ENCODE measurements around the gene CCDC12. TPM values are rescaled to one million over a fixed set of nuclear protein-coding genes. Genes with fewer than 3 reads are reported as not detected.

The CCDC12 gene
- total RNA-seq, 2 experiments from 2014 or later: 55.0 to 56.7 TPM

DNA sequence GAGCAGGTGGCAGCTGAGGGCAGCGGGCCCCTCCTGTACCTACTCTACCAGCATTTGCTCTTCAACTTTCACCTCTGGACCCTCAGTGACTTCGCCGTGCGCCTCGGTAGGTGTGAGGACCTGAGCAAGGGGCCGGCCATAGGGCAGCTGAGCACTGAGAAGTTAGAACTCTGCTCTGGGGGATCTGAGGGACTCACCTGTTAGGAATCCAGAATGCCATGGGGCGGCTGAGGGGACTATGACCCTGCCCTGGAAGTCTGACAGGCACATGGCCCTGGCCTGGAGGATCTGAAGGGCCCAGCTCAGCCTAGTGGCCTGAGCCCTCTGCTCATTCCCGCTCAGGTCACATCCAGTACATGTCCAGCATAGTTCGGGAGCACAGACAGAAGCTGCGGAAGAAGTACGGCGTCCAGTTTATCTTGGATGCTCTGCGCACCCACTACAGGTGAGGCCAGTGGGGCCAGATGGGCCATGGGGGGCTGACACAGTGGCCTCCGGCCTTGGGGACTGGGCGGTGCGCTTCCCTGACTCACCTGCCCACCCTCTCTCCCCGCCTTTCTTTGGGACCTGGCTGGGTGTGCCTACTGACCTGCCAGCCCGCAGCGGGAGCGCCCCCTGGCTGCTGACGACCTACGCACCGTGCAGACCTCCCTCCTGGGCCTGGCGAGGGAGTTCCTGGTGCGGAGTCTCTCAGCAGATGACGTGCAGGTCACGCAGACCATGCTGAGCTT is 21.7 kb upstream of the CCDC12 start:
- H3K27ac Mint-ChIP-seq: peak overlapping the region; percentile 61
- H3K4me1 Mint-ChIP-seq: peaks cover 22% of the 10 kb centered on the region
- H3K4me3 Mint-ChIP-seq: no peak overlapping the region
- no peaks in the 10 kb centered on the region for H3K9me3 Mint-ChIP-seq
- H3K36me3 Mint-ChIP-seq (ENCODE audit: low read depth): peaks cover 58% of the 10 kb centered on the region
- POLR2A ChIA-PET: interaction anchor here (1.2 to 2.4 kb wide), 10 partner anchors 9 to 89 kb away, joined by 3 to 8 read pairs (median 4); partner anchors contain the start of gene NBEAL2
- CTCF ChIA-PET: interaction anchor here (1.0 to 3.1 kb wide), 6 partner anchors 11 to 75 kb away, joined by 3 to 18 read pairs (median 7); no protein-coding TSS in a partner anchor
- DNase-seq: peak; percentile 72
- H3K27me3 Mint-ChIP-seq: no peaks in the 10 kb centered on the region

GRCh38 chr3:46997453-46998091 is 21.0 kb upstream of the CCDC12 start:
- Mint-ChIP-seq H3K9me3 (no peaks in the 10 kb centered on the region), H3K27me3 (no peaks in the 10 kb centered on the region), H3K27ac (peak overlapping the region; percentile 52), H3K4me3 (no peak overlapping the region), H3K36me3 (ENCODE audit: low read depth) (peaks cover 58% of the 10 kb centered on the region), H3K4me1 (peaks cover 22% of the 10 kb centered on the region)
- POLR2A ChIA-PET: interaction anchor here (1.0 to 2.4 kb wide), 12 partner anchors 10 to 88 kb away, joined by 3 to 8 read pairs (median 4); partner anchors contain the start of gene NBEAL2
- no peak for DNase-seq
- CTCF ChIA-PET: interaction anchor here (1.0 to 3.1 kb wide), 5 partner anchors 10 to 74 kb away, joined by 3 to 18 read pairs (median 7); no protein-coding TSS in a partner anchor

GRCh38 chr3:46996689-46997452 is 20.3 kb upstream of the CCDC12 start:
- no peak for DNase-seq
- no peaks in the 10 kb centered on the region for H3K27me3 Mint-ChIP-seq
- peaks cover 57% of the 10 kb centered on the region for H3K36me3 Mint-ChIP-seq (ENCODE audit: low read depth)
- H3K4me1 Mint-ChIP-seq: peaks cover 26% of the 10 kb centered on the region
- H3K9me3 Mint-ChIP-seq: no peaks in the 10 kb centered on the region
- ChIA-PET CTCF (interaction anchor here (1.9 to 3.1 kb wide), 2 partner anchors 71 to 73 kb away, joined by 7 to 18 read pairs; no protein-coding TSS in a partner anchor), POLR2A (interaction anchor here (1.0 to 2.2 kb wide), 4 partner anchors 10 to 20 kb away, joined by 3 to 8 read pairs (median 4); partner anchors contain the start of gene NBEAL2)
- H3K4me3 Mint-ChIP-seq: no peak overlapping the region
- H3K27ac Mint-ChIP-seq: peak overlapping the region; percentile 52

DNA sequence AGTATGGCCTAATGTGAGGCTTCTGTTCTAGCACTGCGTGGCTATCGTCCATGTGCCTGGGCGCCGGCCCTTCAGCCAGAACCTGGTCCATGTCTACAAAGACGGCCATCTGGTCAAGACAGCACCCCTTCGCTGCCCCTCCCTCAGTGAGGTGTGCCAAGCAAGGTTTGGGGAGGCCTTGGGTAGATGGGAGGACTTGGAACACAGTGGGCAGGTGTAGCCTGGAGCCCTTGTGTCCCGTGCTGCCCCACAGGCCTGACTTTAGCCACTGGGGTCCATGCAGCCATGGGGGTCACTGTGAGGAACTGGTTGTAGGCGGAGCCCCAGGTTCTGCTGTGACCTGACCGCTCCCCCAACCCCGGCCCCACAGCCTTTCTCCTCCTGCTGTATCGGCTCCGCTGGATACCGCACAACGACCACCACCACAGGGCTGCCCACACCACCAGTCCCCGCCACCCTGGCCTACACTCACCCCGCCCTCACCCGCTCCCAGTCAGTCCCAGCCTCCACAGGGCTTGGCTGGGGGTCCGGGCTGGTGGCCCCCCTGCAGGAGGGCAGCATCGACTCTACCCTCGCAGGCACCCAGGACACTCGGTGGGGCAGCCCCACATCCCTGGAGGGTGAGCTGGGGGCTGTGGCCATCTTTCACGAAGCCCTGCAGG is 19.5 kb upstream of the CCDC12 start:
- Mint-ChIP-seq H3K27ac (no peak overlapping the region), H3K4me1 (peaks cover 28% of the 10 kb centered on the region), H3K9me3 (no peaks in the 10 kb centered on the region), H3K36me3 (ENCODE audit: low read depth) (peaks cover 57% of the 10 kb centered on the region), H3K4me3 (no peak overlapping the region), H3K27me3 (no peaks in the 10 kb centered on the region)
- POLR2A ChIA-PET: interaction anchor here (1.3 to 5.5 kb wide), 3 partner anchors 12 to 21 kb away, joined by 3 to 40 read pairs (median 5); partner anchors contain the start of gene NBEAL2
- no peak for DNase-seq
- CTCF ChIA-PET: interaction anchor here (3.1 kb wide), 1 partner anchor 72 kb away, joined by 18 read pairs; no protein-coding TSS in a partner anchor

DNA sequence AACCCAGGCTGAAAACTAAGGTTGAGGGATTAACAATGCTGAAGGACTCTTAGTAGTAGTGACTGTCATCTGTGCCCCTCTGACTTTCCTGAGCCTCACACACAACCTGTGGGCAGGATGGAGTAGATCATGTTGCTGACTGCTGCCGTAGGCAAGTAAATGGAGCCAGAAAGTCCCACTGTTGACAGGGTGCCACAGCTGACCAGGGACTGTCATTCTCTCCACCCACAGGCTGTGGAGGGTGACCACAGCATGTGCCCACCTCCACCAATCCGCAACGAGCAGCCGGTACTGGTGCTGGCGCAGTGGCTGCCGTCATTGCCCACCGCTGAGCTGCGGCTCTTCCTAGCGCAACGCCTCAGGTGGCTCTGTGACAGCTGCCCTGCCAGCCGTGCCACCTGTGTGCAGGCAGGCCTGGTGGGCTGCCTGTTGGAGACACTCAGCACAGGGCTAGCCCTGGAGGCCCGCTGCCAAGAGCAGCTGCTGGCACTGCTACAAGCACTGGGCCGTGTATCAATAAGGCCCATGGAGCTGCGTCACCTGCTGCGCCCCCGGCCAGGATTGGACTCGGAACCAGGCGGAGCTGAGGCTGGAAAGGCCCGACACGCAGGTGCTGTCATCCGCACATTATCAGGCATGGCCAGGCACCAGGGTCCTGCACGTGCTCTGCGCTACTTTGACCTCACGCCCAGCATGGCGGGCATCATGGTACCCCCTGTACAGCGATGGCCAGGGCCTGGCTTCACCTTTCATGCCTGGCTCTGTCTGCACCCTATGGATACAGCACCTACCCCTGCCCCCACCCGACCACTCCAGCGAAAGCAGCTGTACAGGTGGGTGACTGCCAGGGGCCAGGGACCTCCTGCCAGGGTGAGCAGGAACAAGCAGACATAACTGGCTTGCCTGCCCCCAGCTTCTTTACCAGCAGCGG is 18.5 kb upstream of the CCDC12 start:
- Mint-ChIP-seq H3K4me1 (peaks cover 34% of the 10 kb centered on the region), H3K27ac (no peak overlapping the region), H3K4me3 (no peak overlapping the region), H3K27me3 (no peaks in the 10 kb centered on the region), H3K9me3 (no peaks in the 10 kb centered on the region), H3K36me3 (ENCODE audit: low read depth) (peaks cover 59% of the 10 kb centered on the region)
- ChIA-PET POLR2A (interaction anchor here (0.9 to 5.5 kb wide), 5 partner anchors 12 to 72 kb away, joined by 3 to 40 read pairs (median 3); partner anchors contain the start of gene NBEAL2), CTCF (no interaction called here)
- no peak for DNase-seq

DNA sequence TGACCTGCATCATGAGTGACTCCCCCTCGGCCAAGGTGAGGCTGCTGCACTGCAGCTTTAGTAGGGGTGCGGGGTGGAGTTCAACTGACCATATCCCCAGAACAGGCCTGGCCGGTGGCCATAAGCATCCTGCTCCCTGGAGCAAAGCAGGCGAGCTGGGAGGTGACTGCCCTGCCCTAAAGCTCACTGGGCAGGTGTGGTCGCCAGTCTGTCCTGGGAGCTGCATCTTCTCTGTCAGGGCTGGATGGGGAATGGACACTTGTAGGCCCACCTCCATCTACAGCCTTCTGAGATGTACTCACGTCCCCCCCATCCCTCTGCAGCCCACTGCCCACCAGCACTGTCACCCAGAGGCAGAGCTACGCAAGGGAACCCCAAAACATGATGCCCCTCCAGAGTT is 17.4 kb upstream of the CCDC12 start:
- DNase-seq: no peak
- POLR2A ChIA-PET: interaction anchor here (0.8 to 5.5 kb wide), 6 partner anchors 8 to 71 kb away, joined by 3 to 40 read pairs (median 4); partner anchors contain the start of genes CCDC12 and NBEAL2
- Mint-ChIP-seq H3K36me3 (ENCODE audit: low read depth) (peaks cover 65% of the 10 kb centered on the region), H3K27me3 (no peaks in the 10 kb centered on the region), H3K4me1 (peaks cover 43% of the 10 kb centered on the region), H3K27ac (no peak overlapping the region), H3K9me3 (no peaks in the 10 kb centered on the region), H3K4me3 (no peak overlapping the region)
- CTCF ChIA-PET: interaction anchor here (1.0 kb wide), 1 partner anchor 70 kb away, joined by 3 read pairs; no protein-coding TSS in a partner anchor

GRCh38 chr3:46993292-46993691 is 16.7 kb upstream of the CCDC12 start:
- H3K27ac Mint-ChIP-seq: no peak overlapping the region
- no peaks in the 10 kb centered on the region for H3K9me3 Mint-ChIP-seq
- H3K36me3 Mint-ChIP-seq (ENCODE audit: low read depth): peaks cover 69% of the 10 kb centered on the region
- no peak overlapping the region for H3K4me3 Mint-ChIP-seq
- no peaks in the 10 kb centered on the region for H3K27me3 Mint-ChIP-seq
- ChIA-PET POLR2A (interaction anchor here (0.6 to 5.5 kb wide), 5 partner anchors 13 to 45 kb away, joined by 3 to 40 read pairs (median 4); partner anchors contain the start of genes CCDC12 and NBEAL2), CTCF (interaction anchor here (1.0 kb wide), 1 partner anchor 70 kb away, joined by 3 read pairs; no protein-coding TSS in a partner anchor)
- peaks cover 47% of the 10 kb centered on the region for H3K4me1 Mint-ChIP-seq
- no peak for DNase-seq

GRCh38 chr3:46992231-46992630 is 15.7 kb upstream of the CCDC12 start:
- POLR2A ChIA-PET: interaction anchor here (1.0 to 5.5 kb wide), 2 partner anchors 12 to 20 kb away, joined by 3 to 40 read pairs; partner anchors contain the start of gene NBEAL2
- DNase-seq: no peak
- peaks cover 49% of the 10 kb centered on the region for H3K4me1 Mint-ChIP-seq
- H3K4me3 Mint-ChIP-seq: no peak overlapping the region
- H3K27ac Mint-ChIP-seq: no peak overlapping the region
- H3K9me3 Mint-ChIP-seq: no peaks in the 10 kb centered on the region
- no peaks in the 10 kb centered on the region for H3K27me3 Mint-ChIP-seq
- CTCF ChIA-PET: interaction anchor here (0.5 to 0.8 kb wide), 2 partner anchors 9 to 13 kb away, joined by 3 read pairs; partner anchors contain the start of gene NBEAL2
- peaks cover 65% of the 10 kb centered on the region for H3K36me3 Mint-ChIP-seq (ENCODE audit: low read depth)

DNA sequence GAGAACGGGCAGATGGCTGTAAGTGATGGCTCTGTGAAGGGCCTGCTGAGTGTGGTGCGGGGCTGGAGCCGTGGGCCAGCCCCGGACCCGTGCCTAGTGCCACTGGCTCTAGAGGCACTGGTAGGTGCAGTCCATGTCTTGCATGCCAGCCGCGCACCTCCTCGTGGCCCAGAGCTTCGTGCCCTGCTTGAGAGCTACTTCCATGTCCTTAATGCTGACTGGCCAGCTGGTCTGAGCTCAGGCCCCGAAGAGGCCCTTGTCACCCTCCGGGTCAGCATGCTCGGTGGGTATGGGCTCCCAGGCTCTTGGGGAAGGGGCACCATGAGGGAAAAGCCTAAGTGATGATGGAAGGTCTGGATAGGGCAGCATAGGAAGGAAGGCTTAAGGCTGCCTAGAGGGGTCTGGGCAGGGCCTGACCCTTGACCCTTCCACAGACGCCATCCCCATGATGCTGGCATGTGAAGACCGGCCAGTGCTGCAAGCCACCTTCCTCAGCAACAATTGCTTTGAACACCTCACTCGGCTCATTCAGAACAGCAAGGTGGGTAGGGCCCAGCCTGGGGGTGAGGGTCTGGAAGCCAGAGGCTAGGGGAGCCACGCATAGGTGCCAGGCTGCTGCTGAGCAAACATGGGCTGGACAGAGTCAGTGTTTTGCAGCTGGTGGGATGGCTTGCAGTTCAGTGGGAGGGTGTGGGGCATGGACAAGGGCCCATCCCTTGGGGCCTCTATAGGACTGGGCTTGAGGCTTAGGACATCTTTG is 15.0 kb upstream of the CCDC12 start:
- Mint-ChIP-seq H3K36me3 (ENCODE audit: low read depth) (peaks cover 64% of the 10 kb centered on the region), H3K27me3 (no peaks in the 10 kb centered on the region), H3K27ac (no peak overlapping the region), H3K4me1 (peaks cover 50% of the 10 kb centered on the region), H3K9me3 (no peaks in the 10 kb centered on the region), H3K4me3 (no peak overlapping the region)
- ChIA-PET POLR2A (interaction anchor here (1.0 to 5.5 kb wide), 2 partner anchors 12 to 20 kb away, joined by 3 to 40 read pairs; partner anchors contain the start of gene NBEAL2), CTCF (interaction anchor here (0.5 kb wide), 1 partner anchor 8 kb away, joined by 3 read pairs; no protein-coding TSS in a partner anchor)
- no peak for DNase-seq

GRCh38 chr3:46990573-46991374 is 14.2 kb upstream of the CCDC12 start:
- Mint-ChIP-seq H3K9me3 (no peaks in the 10 kb centered on the region), H3K4me1 (peaks cover 58% of the 10 kb centered on the region), H3K27me3 (no peaks in the 10 kb centered on the region), H3K27ac (peak overlapping the region; percentile 89), H3K4me3 (no peak overlapping the region), H3K36me3 (ENCODE audit: low read depth) (peaks cover 69% of the 10 kb centered on the region)
- DNase-seq: no peak
- ChIA-PET CTCF (no interaction called here), POLR2A (interaction anchor here (5.5 kb wide), 1 partner anchor 11 kb away, joined by 40 read pairs; the partner anchor contains the start of gene NBEAL2)
